Heart left ventricle (tissue), 13 donors: ENCODE data around the gene HSD3B7.

ENCODE experiments used
- CTCF ChIP-seq, 12 donors: fragments of 200-600 bp; sonication (generic) in 4 of 12; IDR thresholded peaks; one replicate each; pipeline versions ENCODE4 v1.5.0 to v1.8.0; 2018 to 2022; ENCODE audit warnings: antibody characterized with exemption in 12 of 12, mild to moderate bottlenecking in 5 of 12
- POLR2A ChIP-seq, 2 donors: fragments of 450-650 bp; IDR thresholded peaks; one replicate each; pipeline ENCODE4 v1.6.1; 2017; ENCODE audit warnings: antibody characterized with exemption in 2 of 2, mild to moderate bottlenecking in 2 of 2, moderate library complexity in 2 of 2
- donor health status: ischemic (EF 13 %, LVEDD 7.1; RV severe dilation, severe dysfunction).
- donor health status: DM: no; HTN: yes; CAD: no.
- donor health status: DM: no; HTN: no; CAD: no.
- donor health status: ischemic (EF 25% LVEDD 6.9; RV normal size, moderate dysfunction).
- donor health status: ischemic (EF 25% LVEDD 5.7; RV mildly dilated, moderate dysfunction).
- donor health status: ischemic (EF 35%, LVEDD 5.7; RV mildly dilated, moderate dysfunction).
- donor health status: nonischemic (EF 11% LVEDD 7.7; RV severe dilation, severe dysfunction).
- donor health status: DM: yes; HTN: yes; CAD: no.
- donor health status: PGD.
- donor health status: ischemic (EF 29% LVEDD 5.4; RV normal size, mild dysfunction).
- donor health status: nonischemic (EF 23%, LVEDD 6.1; RV moderate dilation, normal function).

- no peak for TF ChIP-seq CTCF (IDR thresholded peaks at IDR 0.05)
- TF ChIP-seq POLR2A (IDR thresholded peaks at IDR 0.05) = no peak
Measured at GRCh38 chr16:31006589-31006988, 21.6 kb downstream of the HSD3B7 start.
